DMS153 treated with DMSO at 0.1 percent for 48 hours (cell line): Measurements from ENCODE around the gene TRPM3.

ENCODE experiments used
- DNase-seq: peaks from one replicate; lab custom pipeline; 2025; ENCODE audit not compliant: unreplicated experiment; lab: John Stamatoyannopoulos, UW

The TRPM3 gene

GRCh38 chr9:70496244-70496643 is 625.2 kb downstream of the TRPM3 start:
- DNase-seq: no peak

GRCh38 chr9:70495514-70495913 is 625.9 kb downstream of the TRPM3 start:
- no peak for DNase-seq

GRCh38 chr9:70494221-70494620 is 627.2 kb downstream of the TRPM3 start:
- no peak for DNase-seq

- no peak for DNase-seq
Observed at GRCh38 chr9:70493029-70493428, 628.4 kb downstream of the TRPM3 start.

- peak; percentile 51 for DNase-seq
Observed at GRCh38 chr9:70492319-70492777, 629.1 kb downstream of the TRPM3 start.

- no peak for DNase-seq
Observed at GRCh38 chr9:70491426-70492318, 629.7 kb downstream of the TRPM3 start.

- DNase-seq: no peak
Observed at GRCh38 chr9:70490478-70490877, 630.9 kb downstream of the TRPM3 start.

- no peak for DNase-seq
Observed at GRCh38 chr9:70488793-70489105, 632.7 kb downstream of the TRPM3 start.

GRCh38 chr9:70488098-70488792 is 633.2 kb downstream of the TRPM3 start:
- DNase-seq: no peak

GRCh38 chr9:70486127-70486526 is 635.3 kb downstream of the TRPM3 start:
- no peak for DNase-seq

- no peak for DNase-seq
Observed at GRCh38 chr9:70485273-70485858, 636.1 kb downstream of the TRPM3 start.

- DNase-seq: peak; percentile 60
Observed at GRCh38 chr9:70484232-70485130, 636.9 kb downstream of the TRPM3 start.

- DNase-seq: no peak
Observed at GRCh38 chr9:70481471-70481870, 640.0 kb downstream of the TRPM3 start.

GRCh38 chr9:70480405-70480980 is 640.9 kb downstream of the TRPM3 start:
- DNase-seq: peak; percentile 83

GRCh38 chr9:70479880-70480291 is 641.5 kb downstream of the TRPM3 start:
- DNase-seq: peak; percentile 68
